CD4-positive, CD25-positive, alpha-beta regulatory T cell (primary cell): ENCODE data around the gene GNGT1. TPM values are rescaled to one million over a fixed set of nuclear protein-coding genes. Genes with fewer than 3 reads are reported as not detected.

ENCODE experiments used
- ATAC-seq, 2 donors: fragments of 150-1000 bp; cut with Tn5 transposase; one replicate each; pipeline ENCODE4 v1.10.0; 2021; ENCODE audit warnings: low read depth in 2 of 2, moderate number of reproducible peaks in 2 of 2, moderate library complexity in 1 of 2
- DNase-seq, 3 donors: peaks; one replicate each; pipeline versions ENCODE4 v3.0.0 to v3.0.0-alpha.2; 2012 to 2022; ENCODE audit warnings: mixed read lengths in 1 of 3
- H3K27ac ChIP-seq: one replicate; pipeline ENCODE4 v1.7.0; 2013; ENCODE audit warnings: mild to moderate bottlenecking, low read length; ENCODE audit not compliant: insufficient read depth, poor library complexity, severe bottlenecking
- H3K27me3 ChIP-seq: one replicate; pipeline ENCODE4 v1.7.0; 2013; ENCODE audit warnings: low read length; ENCODE audit not compliant: control insufficient read depth, insufficient read depth
- H3K36me3 ChIP-seq: one replicate; pipeline ENCODE4 v1.7.0; 2013; ENCODE audit warnings: mild to moderate bottlenecking, low read length, moderate library complexity; ENCODE audit not compliant: control insufficient read depth, insufficient read depth
- H3K4me1 ChIP-seq: 2 replicates; pipeline ENCODE4 v1.7.0; 2013; ENCODE audit warnings: mild to moderate bottlenecking, low read length; ENCODE audit not compliant: insufficient read depth, control insufficient read depth, poor library complexity, severe bottlenecking
- H3K4me3 ChIP-seq: one replicate; pipeline ENCODE4 v1.7.0; 2013; ENCODE audit warnings: low read depth, mild to moderate bottlenecking, low read length, moderate library complexity
- H3K9me3 ChIP-seq, 2 experiments: 1 replicate in 1 of 2; 2 replicates in 1 of 2; pipeline ENCODE4 v1.7.0; 2013; ENCODE audit warnings: low read length in 2 of 2, mild to moderate bottlenecking in 1 of 2, moderate library complexity in 1 of 2; ENCODE audit not compliant: control insufficient read depth in 2 of 2
- H3K27ac Mint-ChIP-seq, 3 donors: one replicate each; pipeline ENCODE4 v1.8.0; 2020 to 2022; ENCODE audit warnings: mild to moderate bottlenecking in 3 of 3, mixed read lengths in 3 of 3, moderate library complexity in 2 of 3
- H3K27me3 Mint-ChIP-seq: one replicate; pipeline ENCODE4 v1.8.0; 2022; ENCODE audit warnings: mild to moderate bottlenecking, mixed read lengths
- H3K36me3 Mint-ChIP-seq: one replicate; pipeline ENCODE4 v1.8.0; 2020; ENCODE audit warnings: mixed read lengths
- H3K4me1 Mint-ChIP-seq, 4 donors: one replicate each; pipeline ENCODE4 v1.8.0; 2020 to 2022; ENCODE audit warnings: mixed read lengths in 4 of 4, mild to moderate bottlenecking in 1 of 4
- H3K4me3 Mint-ChIP-seq, 4 donors: one replicate each; pipeline ENCODE4 v1.8.0; 2020 to 2022; ENCODE audit warnings: mild to moderate bottlenecking in 4 of 4, mixed read lengths in 4 of 4, moderate library complexity in 3 of 4
- H3K9me3 Mint-ChIP-seq, 7 donors: one replicate each; pipeline ENCODE4 v1.8.0; 2020 to 2022; ENCODE audit warnings: mixed read lengths in 7 of 7, mild to moderate bottlenecking in 3 of 7, moderate library complexity in 2 of 7
- polyA plus RNA-seq, 4 donors: library from polyadenylated mRNA; unstranded; fragments of 300-500 nt; fragmentation: Illumina TruSeq; gene quantifications; one replicate each; pipeline ENCODE4 v1.2.3, GENCODE V29; 2021
- total RNA-seq: library from RNA; stranded (reverse); gene quantifications from one replicate; pipeline ENCODE4 v1.2.3, GENCODE V29; 2022

GNGT1 gene
- total and polyA plus RNA-seq, 5 donors from 2014 or later = not detected

DNA sequence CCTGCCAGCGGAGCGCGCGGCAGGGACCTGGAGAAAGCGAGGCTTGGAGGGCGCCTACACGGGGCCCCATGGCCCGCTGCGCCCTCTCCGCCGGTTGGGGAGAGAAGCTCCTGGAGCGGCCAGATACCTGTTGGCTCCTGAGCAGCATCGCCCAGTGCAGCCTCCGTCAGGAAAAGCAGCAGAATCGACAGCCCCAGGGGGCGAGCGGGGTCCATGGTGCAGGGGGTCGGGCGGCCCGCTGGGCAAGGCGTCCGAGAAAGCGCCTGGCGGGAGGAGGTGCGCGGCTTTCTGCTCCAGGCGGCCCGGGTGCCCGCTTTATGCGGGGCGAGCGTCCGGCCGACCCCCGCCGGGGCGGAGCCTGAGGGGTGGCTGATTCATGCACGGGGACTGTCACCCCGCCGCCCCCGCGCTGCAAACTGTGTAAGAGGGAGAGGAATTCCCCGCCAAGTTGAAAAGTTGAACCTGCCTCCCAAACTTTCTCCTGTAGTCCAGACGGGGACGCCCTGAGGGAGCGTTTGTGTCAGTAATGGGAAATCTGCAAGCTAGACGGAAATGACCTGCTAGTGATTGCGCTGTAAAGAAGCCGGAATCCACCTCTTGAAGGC is 15.8 kb upstream of the GNGT1 start, which contains the start of gene TFPI2:
Gene TFPI2 (minus strand): TSS at position 290 of the 605 bp plus-strand sequence. CDS start 75 bp downstream, at position 215.
- Mint-ChIP-seq H3K27ac (no peak within 1 kb of the TSS), H3K4me3 (peak within 1 kb of the TSS in 2 of 4 donors; percentile 26 to 51), H3K9me3 (peaks cover 0 to 7% (median 0%) of the 10 kb centered on the region in 7 donors), H3K4me1 (peaks cover 0 to 6% (median 2%) of the 10 kb centered on the region in 4 donors), H3K36me3 (no peaks in the 10 kb centered on the region), H3K27me3 (peaks cover 50% of the 10 kb centered on the region)
- H3K4me3 ChIP-seq = no peak within 1 kb of the TSS
- H3K4me1 ChIP-seq = no peaks in the 10 kb centered on the region
- peaks cover 3% of the 10 kb centered on the region for H3K27me3 ChIP-seq
- no peak within 1 kb of the TSS for H3K27ac ChIP-seq
- H3K36me3 ChIP-seq = no peaks in the 10 kb centered on the region
- no peak for DNase-seq
- no peaks in the 10 kb centered on the region for H3K9me3 ChIP-seq
- ATAC-seq = no peak

DNA sequence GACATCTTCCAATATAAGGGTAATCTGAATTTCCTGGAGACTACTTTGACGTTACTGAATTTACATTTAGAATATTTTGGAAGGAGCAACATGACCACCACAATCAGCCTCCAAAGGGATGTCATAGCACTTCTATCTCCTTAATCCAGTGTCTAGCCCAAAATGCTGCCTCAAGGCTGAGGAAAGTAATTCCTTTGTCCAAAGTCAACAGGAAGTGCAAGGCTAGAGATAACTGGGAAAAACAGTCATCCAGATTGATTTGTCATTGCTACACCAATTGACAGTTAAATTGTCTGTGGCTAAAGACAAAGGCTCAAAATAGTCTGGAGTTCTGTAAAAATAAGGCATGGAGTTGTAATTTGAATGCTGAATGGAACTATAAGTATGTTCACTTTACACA is 11.9 kb upstream of the GNGT1 start:
- H3K27ac ChIP-seq = no peak overlapping the region
- H3K4me3 ChIP-seq = no peak overlapping the region
- DNase-seq (no peak), ATAC-seq (no peak)
- H3K9me3 ChIP-seq = no peaks in the 10 kb centered on the region
- H3K4me3 Mint-ChIP-seq = no peak overlapping the region
- H3K4me1 Mint-ChIP-seq = peaks cover 0 to 6% (median 2%) of the 10 kb centered on the region in 4 donors
- H3K36me3 ChIP-seq = no peaks in the 10 kb centered on the region
- H3K9me3 Mint-ChIP-seq = peaks cover 0 to 5% (median 0%) of the 10 kb centered on the region in 7 donors
- no peaks in the 10 kb centered on the region for H3K27me3 ChIP-seq
- H3K4me1 ChIP-seq = no peaks in the 10 kb centered on the region
- H3K27me3 Mint-ChIP-seq = peaks cover 42% of the 10 kb centered on the region
- no peak overlapping the region for H3K27ac Mint-ChIP-seq
- no peaks in the 10 kb centered on the region for H3K36me3 Mint-ChIP-seq

DNA sequence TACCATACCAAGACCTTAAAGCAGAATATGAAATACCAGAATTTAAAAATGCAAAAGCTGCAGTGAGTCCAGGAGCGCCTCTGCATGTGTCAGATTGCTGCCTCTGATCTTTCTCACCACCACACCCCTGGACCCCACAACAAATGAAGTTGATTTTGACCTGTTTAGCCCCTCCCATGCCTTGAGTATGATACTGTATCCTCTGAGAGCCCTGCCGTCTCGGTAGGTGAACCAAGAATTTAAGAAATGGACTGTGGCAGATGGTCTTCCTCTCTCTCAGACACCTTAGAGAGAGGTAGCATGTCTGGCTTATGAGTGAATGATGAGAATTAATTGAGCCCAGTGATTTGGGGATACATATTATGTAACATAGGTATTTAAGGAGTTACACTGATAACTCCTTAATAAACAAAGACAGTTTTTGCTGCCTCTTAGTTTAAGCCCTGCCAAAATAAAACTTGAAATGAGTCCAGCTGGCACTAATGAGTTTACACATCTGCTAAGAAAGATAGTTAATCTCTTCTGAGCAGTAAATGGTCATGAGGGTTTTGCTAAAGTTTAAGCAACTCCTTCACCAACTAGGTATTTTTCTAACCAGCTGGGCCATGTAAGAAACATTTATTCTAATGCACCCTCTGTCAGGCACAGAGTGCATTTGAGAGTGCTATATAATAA is 11.3 kb upstream of the GNGT1 start:
- no peaks in the 10 kb centered on the region for H3K9me3 ChIP-seq
- no peaks in the 10 kb centered on the region for H3K4me1 ChIP-seq
- no peak overlapping the region for H3K4me3 ChIP-seq
- no peaks in the 10 kb centered on the region for H3K27me3 ChIP-seq
- Mint-ChIP-seq H3K27me3 (peaks cover 35% of the 10 kb centered on the region), H3K4me3 (no peak overlapping the region), H3K36me3 (no peaks in the 10 kb centered on the region), H3K4me1 (peaks cover 0 to 2% (median under 1%) of the 10 kb centered on the region in 4 donors), H3K9me3 (peaks cover 0 to 5% (median 0%) of the 10 kb centered on the region in 7 donors), H3K27ac (no peak overlapping the region)
- no peak for DNase-seq
- ATAC-seq = no peak
- no peak overlapping the region for H3K27ac ChIP-seq
- no peaks in the 10 kb centered on the region for H3K36me3 ChIP-seq

DNA sequence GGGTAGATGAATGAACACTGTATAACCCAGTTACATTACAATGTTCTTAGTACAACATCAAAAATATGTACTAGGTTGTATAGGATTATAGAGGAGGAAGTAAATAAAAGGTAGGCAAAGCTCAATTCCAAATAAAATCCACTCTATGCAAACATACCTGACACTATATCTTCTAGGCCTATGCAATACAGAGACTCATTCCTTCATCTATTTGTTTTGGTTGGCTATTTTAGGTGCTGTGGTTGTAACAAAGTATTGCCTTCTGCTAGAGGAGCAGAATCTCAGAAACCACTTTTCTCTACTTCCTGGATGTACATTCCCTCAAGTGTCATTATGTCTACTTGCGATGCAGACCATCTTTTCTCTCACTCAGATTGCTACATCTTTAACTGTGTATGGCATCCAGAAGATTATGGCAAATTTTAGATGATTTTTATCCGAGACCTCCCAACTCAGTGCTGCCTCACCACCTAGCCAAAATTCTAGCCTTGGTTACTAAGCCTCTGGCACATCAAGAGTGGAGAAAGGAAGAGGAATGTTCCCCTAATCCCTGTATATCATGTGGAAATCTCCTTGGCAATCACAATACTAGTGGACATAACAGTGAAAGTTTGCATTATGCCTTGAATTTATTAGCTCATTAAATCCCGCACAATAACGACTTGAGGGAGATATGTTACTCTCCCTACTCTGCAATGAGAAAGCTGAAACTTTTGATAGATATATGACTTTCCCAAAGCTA is 10.3 kb upstream of the GNGT1 start:
- Histone ChIP-seq H3K27me3 (no peaks in the 10 kb centered on the region), H3K4me3 (no peak overlapping the region), H3K27ac (no peak overlapping the region), H3K36me3 (no peaks in the 10 kb centered on the region), H3K9me3 (no peaks in the 10 kb centered on the region), H3K4me1 (no peaks in the 10 kb centered on the region)
- Mint-ChIP-seq H3K9me3 (peaks cover 0 to 3% (median 0%) of the 10 kb centered on the region in 7 donors), H3K4me3 (no peak overlapping the region), H3K27me3 (peaks cover 30% of the 10 kb centered on the region), H3K27ac (no peak overlapping the region), H3K4me1 (no peaks in the 10 kb centered on the region), H3K36me3 (no peaks in the 10 kb centered on the region)
- ATAC-seq (no peak), DNase-seq (no peak)

DNA sequence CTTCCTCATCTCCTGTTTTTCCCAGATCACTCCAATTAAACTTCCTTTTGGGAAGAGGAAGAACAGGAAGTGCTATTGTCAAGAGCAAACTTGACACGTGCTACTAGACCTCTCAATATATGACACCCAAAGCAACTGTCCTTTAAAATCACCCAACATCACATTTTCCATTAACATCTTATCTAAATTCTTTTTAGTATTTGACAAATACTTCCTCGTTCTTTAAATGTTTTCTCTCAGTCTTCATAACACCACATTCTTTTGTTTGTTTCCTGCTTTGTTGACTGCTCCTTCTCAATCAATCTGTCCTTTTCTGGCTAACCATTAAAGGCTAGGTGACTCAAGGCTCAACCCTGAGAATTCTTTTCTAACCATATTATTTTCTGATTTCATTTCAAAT is 8.7 kb upstream of the GNGT1 start:
- no peak for ATAC-seq
- DNase-seq = no peak

DNA sequence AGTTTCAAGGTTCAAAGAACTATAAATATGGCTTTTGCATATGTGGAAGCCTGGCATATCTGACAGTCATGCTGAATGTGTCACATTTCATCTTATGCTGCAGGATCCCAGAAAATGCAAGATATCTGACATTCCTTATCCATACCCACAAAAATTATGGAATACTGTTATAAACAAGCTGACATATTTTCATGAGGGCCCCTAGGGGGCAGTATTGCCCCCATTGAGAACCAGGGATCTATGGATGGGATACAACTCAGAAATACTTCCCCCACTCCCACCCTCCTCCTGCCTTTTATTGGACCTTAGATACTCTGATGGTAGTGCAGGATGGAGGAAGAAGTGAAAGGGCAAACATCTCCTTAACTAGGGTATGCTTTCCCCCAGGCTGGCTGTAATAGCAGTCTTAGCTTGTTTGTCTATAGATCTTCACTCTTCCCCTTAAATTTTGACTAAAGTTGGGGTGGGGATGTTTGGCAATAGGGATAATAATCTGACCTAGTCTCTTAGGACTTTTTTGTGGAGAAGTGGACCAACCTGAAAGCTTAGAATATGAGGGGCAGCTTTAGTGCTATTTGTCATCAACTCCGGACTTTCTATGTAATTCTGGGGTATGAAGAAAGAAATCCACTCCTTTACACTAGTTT is 3.5 kb upstream of the GNGT1 start:
- Mint-ChIP-seq H3K4me3 (no peak overlapping the region), H3K27me3 (peaks cover 2% of the 10 kb centered on the region), H3K4me1 (no peaks in the 10 kb centered on the region), H3K36me3 (no peaks in the 10 kb centered on the region), H3K27ac (no peak overlapping the region), H3K9me3 (no peaks in the 10 kb centered on the region)
- H3K27me3 ChIP-seq = no peaks in the 10 kb centered on the region
- no peaks in the 10 kb centered on the region for H3K9me3 ChIP-seq
- ATAC-seq (no peak), DNase-seq (peak in 1 of 3 donors; percentile 17)
- H3K4me1 ChIP-seq = no peaks in the 10 kb centered on the region
- no peak overlapping the region for H3K4me3 ChIP-seq
- no peak overlapping the region for H3K27ac ChIP-seq
- H3K36me3 ChIP-seq = no peaks in the 10 kb centered on the region

More for the DNA sequence above, 8.7 kb upstream of the GNGT1 start:
- H3K9me3 Mint-ChIP-seq = peaks cover 0 to 3% (median 0%) of the 10 kb centered on the region in 7 donors
- Histone ChIP-seq H3K9me3 (no peaks in the 10 kb centered on the region), H3K36me3 (no peaks in the 10 kb centered on the region), H3K4me3 (no peak overlapping the region), H3K27ac (no peak overlapping the region), H3K27me3 (no peaks in the 10 kb centered on the region), H3K4me1 (no peaks in the 10 kb centered on the region)
- no peak overlapping the region for H3K4me3 Mint-ChIP-seq
- H3K36me3 Mint-ChIP-seq = no peaks in the 10 kb centered on the region
- peaks cover 16% of the 10 kb centered on the region for H3K27me3 Mint-ChIP-seq
- no peaks in the 10 kb centered on the region for H3K4me1 Mint-ChIP-seq
- H3K27ac Mint-ChIP-seq = no peak overlapping the region

DNA sequence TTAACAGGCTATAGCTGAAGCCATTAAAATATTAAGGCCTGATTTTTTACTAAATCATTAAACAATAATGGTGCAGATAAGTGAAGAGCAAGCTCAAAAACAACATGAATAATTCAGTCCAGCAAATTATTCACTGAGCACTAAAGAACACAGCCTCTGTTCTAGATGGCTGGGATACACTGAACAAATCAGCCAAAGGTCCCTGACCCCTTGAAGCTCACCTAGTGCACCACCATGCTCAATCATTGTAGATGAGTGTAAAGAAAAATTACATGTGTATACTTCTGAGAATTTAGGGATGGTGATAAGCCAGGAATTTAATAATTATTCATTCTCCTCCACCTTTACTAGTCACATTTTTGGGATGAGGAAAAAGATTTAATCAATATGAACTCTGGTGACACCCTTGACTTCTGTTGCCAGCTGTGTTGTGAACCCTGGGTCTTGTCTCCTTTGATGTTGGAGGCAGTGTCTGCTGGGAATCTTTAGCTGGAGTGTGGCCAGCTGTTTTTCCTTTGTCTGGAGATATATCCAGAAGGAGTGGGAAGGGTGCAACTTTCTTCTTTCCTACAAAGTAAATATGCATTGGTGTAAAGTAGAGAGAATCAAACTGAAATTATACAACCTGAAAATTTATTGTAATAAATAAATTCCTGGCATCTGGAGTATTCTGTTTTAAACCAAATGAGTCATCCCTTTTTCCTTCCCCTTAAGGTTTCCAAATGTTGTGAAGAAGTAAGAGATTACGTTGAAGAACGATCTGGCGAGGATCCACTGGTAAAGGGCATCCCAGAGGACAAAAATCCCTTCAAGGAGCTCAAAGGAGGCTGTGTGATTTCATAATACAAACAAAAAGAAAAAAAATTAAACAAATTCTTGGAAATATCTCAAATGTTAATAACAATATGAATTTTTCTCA is 4.0 kb downstream of the GNGT1 start:
- Mint-ChIP-seq H3K9me3 (peaks cover 0 to 1% (median 0%) of the 10 kb centered on the region in 7 donors), H3K27ac (no peak overlapping the region), H3K4me1 (no peaks in the 10 kb centered on the region), H3K27me3 (no peaks in the 10 kb centered on the region), H3K36me3 (no peaks in the 10 kb centered on the region), H3K4me3 (no peak overlapping the region)
- no peak overlapping the region for H3K4me3 ChIP-seq
- ATAC-seq (no peak), DNase-seq (no peak)
- no peaks in the 10 kb centered on the region for H3K4me1 ChIP-seq
- H3K27me3 ChIP-seq = no peaks in the 10 kb centered on the region
- H3K36me3 ChIP-seq = no peaks in the 10 kb centered on the region
- H3K9me3 ChIP-seq = no peaks in the 10 kb centered on the region
- no peak overlapping the region for H3K27ac ChIP-seq
